Duodenal mucosa (tissue), 2 donors: Measurements from ENCODE around the gene DOLPP1.

ENCODE experiments used
- H3K27ac ChIP-seq: one replicate; pipeline ENCODE4 v1.7.0; 2013; ENCODE audit warnings: low read depth, low read length
- H3K27me3 ChIP-seq, 2 donors: one replicate each; pipeline ENCODE4 v1.7.0; 2013; ENCODE audit warnings: low read length in 2 of 2, control low read depth in 1 of 2; ENCODE audit not compliant: insufficient read depth in 2 of 2, control insufficient read depth in 1 of 2
- H3K36me3 ChIP-seq, 2 donors: one replicate each; pipeline ENCODE4 v1.7.0; 2013; ENCODE audit warnings: low read length in 2 of 2, control low read depth in 1 of 2; ENCODE audit not compliant: insufficient read depth in 2 of 2, control insufficient read depth in 1 of 2
- H3K4me1 ChIP-seq, 2 donors: one replicate each; pipeline ENCODE4 v1.7.0; 2013; ENCODE audit warnings: low read length in 2 of 2, control low read depth in 1 of 2; ENCODE audit not compliant: insufficient read depth in 2 of 2, control insufficient read depth in 1 of 2
- H3K4me3 ChIP-seq, 2 donors: one replicate each; pipeline ENCODE4 v1.7.0; 2013; ENCODE audit warnings: low read length in 2 of 2, low read depth in 1 of 2
- H3K9ac ChIP-seq, 2 donors: one replicate each; pipeline ENCODE4 v1.7.0; 2013; ENCODE audit warnings: low read length in 2 of 2, low read depth in 1 of 2
- H3K9me3 ChIP-seq, 2 donors: one replicate each; pipeline ENCODE4 v1.7.0; 2013; ENCODE audit warnings: low read length in 2 of 2, control low read depth in 1 of 2; ENCODE audit not compliant: control insufficient read depth in 1 of 2

DOLPP1 gene

DNA sequence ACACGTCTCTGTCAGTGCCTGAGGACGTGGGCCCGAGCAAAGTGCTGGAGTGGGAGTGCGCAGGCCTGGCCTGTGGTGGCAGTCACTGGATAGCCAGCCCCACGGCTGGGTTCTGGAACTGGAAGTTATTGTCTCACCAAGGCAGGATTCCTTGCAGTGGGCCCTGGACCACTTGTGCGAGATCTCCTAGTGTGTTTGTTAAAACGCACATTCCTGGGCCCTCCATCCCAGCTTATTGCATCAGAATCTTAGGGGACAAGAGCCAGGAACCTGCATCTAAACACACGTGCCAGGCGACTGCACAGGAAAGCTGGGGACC, 57.2 kb downstream of the DOLPP1 start:
- H3K36me3 ChIP-seq = peaks cover 24 to 48% of the 10 kb centered on the region in 2 donors
- H3K27ac ChIP-seq = peak overlapping the region; percentile 73
- no peaks in the 10 kb centered on the region for H3K9me3 ChIP-seq
- peaks cover 33 to 45% of the 10 kb centered on the region in 2 donors for H3K4me1 ChIP-seq
- H3K27me3 ChIP-seq = no peaks in the 10 kb centered on the region
- H3K9ac ChIP-seq = peak overlapping the region in 1 of 2 donors; percentile 34
- no peak overlapping the region for H3K4me3 ChIP-seq

DNA sequence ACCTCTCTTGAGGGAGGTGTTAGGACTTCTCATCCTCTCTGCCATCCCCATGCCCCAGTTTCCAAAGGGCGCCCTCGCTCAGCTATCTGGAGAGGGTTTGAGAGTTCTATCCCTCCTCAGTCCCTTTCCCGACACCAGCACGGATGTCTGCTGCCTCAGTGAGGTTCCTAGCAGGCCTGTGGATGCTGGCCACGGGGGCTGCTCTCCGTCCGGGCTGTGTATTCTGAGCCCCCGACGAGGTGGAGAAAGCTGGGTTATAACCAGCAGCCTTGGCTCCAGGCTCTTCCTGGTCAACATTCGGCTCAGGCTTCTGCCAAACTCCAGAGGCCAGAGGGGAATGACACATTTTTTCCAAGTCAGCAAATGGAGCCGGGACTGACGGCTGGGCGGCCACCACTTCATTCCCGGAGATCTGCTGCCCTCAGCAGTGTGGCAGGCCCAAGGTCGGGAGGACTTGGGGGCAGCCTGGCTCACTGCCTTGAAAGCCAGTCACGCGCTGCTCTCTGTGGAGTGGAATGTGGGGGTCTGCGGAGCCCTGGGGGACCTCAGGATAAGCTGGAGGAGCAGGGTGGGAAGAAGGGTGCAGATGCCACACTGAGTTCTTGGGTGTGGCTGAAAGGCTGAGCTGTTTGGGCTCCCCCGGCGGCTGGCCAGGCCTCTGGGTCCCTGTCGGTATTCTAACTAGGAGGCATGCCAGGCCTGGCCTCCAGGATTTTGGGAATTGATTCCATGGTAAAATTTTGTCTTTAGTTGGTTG, 57.7 kb downstream of the DOLPP1 start:
- peak overlapping the region; percentile 30 to 34 for H3K9ac ChIP-seq
- peak overlapping the region; percentile 73 for H3K27ac ChIP-seq
- peaks cover 18 to 42% of the 10 kb centered on the region in 2 donors for H3K36me3 ChIP-seq
- H3K9me3 ChIP-seq = no peaks in the 10 kb centered on the region
- no peaks in the 10 kb centered on the region for H3K27me3 ChIP-seq
- peaks cover 36 to 51% of the 10 kb centered on the region in 2 donors for H3K4me1 ChIP-seq
- no peak overlapping the region for H3K4me3 ChIP-seq

DNA sequence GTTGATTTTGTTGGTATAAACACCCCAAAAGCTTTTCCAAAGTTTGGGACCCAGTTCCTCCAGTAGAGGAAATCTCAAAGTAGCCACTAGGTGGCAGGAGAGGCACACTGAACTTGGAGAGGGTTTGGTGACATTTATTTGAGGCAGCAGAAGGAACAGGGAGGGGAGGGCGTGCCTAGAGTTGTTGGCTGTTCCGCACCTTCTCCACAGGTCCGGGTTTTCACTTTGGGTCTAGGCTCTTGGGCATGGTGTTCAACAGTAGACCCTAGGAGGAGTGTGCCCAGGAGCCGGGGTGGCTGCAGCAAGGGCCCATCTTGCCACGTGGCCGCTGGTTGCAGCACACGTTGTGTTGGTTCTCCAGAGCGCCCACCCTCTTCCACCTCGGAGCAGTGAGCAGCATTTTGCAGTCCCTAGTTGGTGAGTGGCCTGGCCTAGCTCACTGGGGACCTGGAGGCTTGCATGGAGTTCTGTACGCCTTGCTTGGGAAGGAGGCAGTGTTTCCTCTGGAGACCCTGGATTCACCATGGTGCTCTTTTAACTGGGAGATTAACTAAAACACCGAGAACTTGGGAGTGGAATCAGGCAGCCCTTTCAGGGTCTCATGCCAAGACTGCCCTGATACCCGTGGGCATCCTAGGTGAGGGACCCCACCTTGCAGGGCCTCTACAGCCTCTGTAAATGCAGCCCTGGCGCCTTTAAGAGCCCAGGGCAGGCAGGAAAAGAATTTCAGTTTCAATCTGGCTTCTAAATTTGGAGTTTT, 58.5 kb downstream of the DOLPP1 start:
- Histone ChIP-seq H3K36me3 (peaks cover 16 to 43% of the 10 kb centered on the region in 2 donors), H3K9me3 (no peaks in the 10 kb centered on the region), H3K4me3 (peak overlapping the region; percentile 63 to 65), H3K27me3 (no peaks in the 10 kb centered on the region), H3K27ac (peak overlapping the region; percentile 100), H3K4me1 (peaks cover 36 to 55% of the 10 kb centered on the region in 2 donors), H3K9ac (peak overlapping the region; percentile 91 to 98)

DNA sequence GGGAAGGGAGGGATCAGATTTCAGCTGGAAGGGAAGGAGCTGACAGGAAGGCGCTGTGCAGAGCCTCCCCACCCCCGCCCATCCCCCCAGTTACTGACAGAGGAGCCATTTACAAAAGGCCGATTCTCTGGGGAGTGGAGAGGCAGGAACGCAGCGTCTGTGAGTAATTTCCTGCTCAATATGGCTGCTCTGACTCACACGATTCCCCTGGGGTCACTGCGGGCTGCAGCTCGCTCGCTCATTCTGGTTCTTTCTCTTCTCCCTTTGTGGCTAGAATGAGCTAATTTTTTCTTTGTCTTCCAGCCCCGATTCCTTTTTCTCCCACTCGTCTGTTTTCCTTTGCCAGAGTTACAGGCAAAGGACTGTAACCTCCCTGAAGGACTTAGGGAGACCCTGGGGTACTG, 59.1 kb downstream of the DOLPP1 start:
- peaks cover 16 to 38% of the 10 kb centered on the region in 2 donors for H3K36me3 ChIP-seq
- H3K9me3 ChIP-seq = no peaks in the 10 kb centered on the region
- peak overlapping the region; percentile 100 for H3K27ac ChIP-seq
- no peaks in the 10 kb centered on the region for H3K27me3 ChIP-seq
- peak overlapping the region; percentile 91 to 98 for H3K9ac ChIP-seq
- H3K4me1 ChIP-seq = peaks cover 36 to 56% of the 10 kb centered on the region in 2 donors
- peak overlapping the region; percentile 63 to 65 for H3K4me3 ChIP-seq
